SU-DHL-6 (cell line): ENCODE results near the gene NACC2.

Source experiments
- H2AFZ ChIP-seq: fragments of 200-600 bp; sonication (generic); 2 replicates; pipeline ENCODE4 v1.6.1; 2014; ENCODE audit warnings: low read depth, mild to moderate bottlenecking, moderate library complexity, mixed read lengths, antibody characterized with exemption, low read length; ENCODE audit not compliant: severe bottlenecking
- H3F3A ChIP-seq: fragments of 200-600 bp; shearing (Covaris generic); 2 replicates; pipeline ENCODE4 v1.6.0; 2016; ENCODE audit warnings: antibody characterized with exemption, mild to moderate bottlenecking; ENCODE audit not compliant: insufficient read depth
- H3K27ac ChIP-seq: fragments of 200-600 bp; sonication (generic); 2 replicates; pipeline ENCODE4 v1.5.1; 2016; ENCODE audit warnings: low read depth, mild to moderate bottlenecking, low read length, moderate library complexity, mixed read lengths
- H3K27me3 ChIP-seq: fragments of 200-600 bp; sonication (generic), shearing (Covaris generic); 2 replicates; pipeline ENCODE4 v1.6.0; 2014; ENCODE audit warnings: mild to moderate bottlenecking, low read length
- H3K36me3 ChIP-seq: fragments of 200-600 bp; sonication (generic); 2 replicates; pipeline ENCODE4 v1.6.1; 2014; ENCODE audit warnings: mild to moderate bottlenecking, low read length, mixed read lengths
- H3K4me2 ChIP-seq: fragments of 300-600, 200-600 bp; shearing (Covaris generic), sonication (generic); 2 replicates; pipeline ENCODE4 v1.6.0; 2014; ENCODE audit warnings: low read length, low read depth, mild to moderate bottlenecking; ENCODE audit not compliant: poor library complexity, severe bottlenecking
- H3K4me3 ChIP-seq: fragments of 200-600 bp; sonication (generic); 2 replicates; pipeline ENCODE4 v1.5.1; 2014; ENCODE audit warnings: antibody characterized with exemption, low read length, mild to moderate bottlenecking, mixed read lengths; ENCODE audit not compliant: insufficient read depth, poor library complexity, severe bottlenecking
- H3K79me2 ChIP-seq: fragments of 200-600 bp; sonication (generic); 2 replicates; pipeline ENCODE4 v1.6.1; 2014; ENCODE audit warnings: mild to moderate bottlenecking, low read length, moderate library complexity; ENCODE audit not compliant: insufficient read depth
- H3K9ac ChIP-seq: fragments of 200-600 bp; sonication (generic); 2 replicates; pipeline ENCODE4 v1.7.0; 2014; ENCODE audit warnings: mild to moderate bottlenecking, low read length
- H3K9me2 ChIP-seq: fragments of 200-600 bp; sonication (generic); replicated peaks from 2 replicates; pipeline ENCODE4 v1.6.1; 2014; ENCODE audit warnings: low read length; ENCODE audit not compliant: insufficient read depth
- H3K9me3 ChIP-seq: fragments of 200-600 bp; sonication (generic); 2 replicates; pipeline ENCODE4 v1.6.1; 2014; ENCODE audit warnings: low read length, mixed read lengths; ENCODE audit not compliant: insufficient read depth
- H4K20me1 ChIP-seq: fragments of 200-600 bp; sonication (generic); 2 replicates; pipeline ENCODE4 v1.6.1; 2014; ENCODE audit warnings: low read depth, mild to moderate bottlenecking, antibody characterized with exemption, low read length, moderate library complexity, mixed read lengths
- CTCF ChIP-seq: fragments of 200-600 bp; sonication (generic); IDR thresholded peaks from one replicate; pipeline ENCODE4 v1.5.1; 2017; ENCODE audit warnings: antibody characterized with exemption, mild to moderate bottlenecking, low read length, moderate library complexity; ENCODE audit not compliant: insufficient read depth, poor library complexity, severe bottlenecking
- EZH2phosphoT487 ChIP-seq: fragments of 200-600 bp; sonication (generic), shearing (Covaris generic); conservative IDR thresholded peaks from 2 replicates; pipeline ENCODE4 v1.6.1; 2018; ENCODE audit warnings: mild to moderate bottlenecking, antibody characterized with exemption, low read length, moderate library complexity, mixed read lengths

NACC2 gene

GRCh38 chr9:136050701-136051452 is 44.2 kb downstream of the NACC2 start:
- Histone ChIP-seq H3K79me2 (no peaks in the 10 kb centered on the region), H3K9me2 (no peaks in the 10 kb centered on the region), H3K9ac (no peak overlapping the region), H3F3A (no peaks in the 10 kb centered on the region), H2AFZ (no peak overlapping the region), H3K4me2 (no peak overlapping the region), H3K9me3 (no peaks in the 10 kb centered on the region), H3K27me3 (no peaks in the 10 kb centered on the region), H4K20me1 (no peaks in the 10 kb centered on the region), H3K4me3 (no peak overlapping the region), H3K36me3 (no peaks in the 10 kb centered on the region), H3K27ac (no peak overlapping the region)
- TF ChIP-seq EZH2phosphoT487 = no peak
- TF ChIP-seq CTCF = no peak

- Histone ChIP-seq H3K4me3 (no peak overlapping the region), H3F3A (no peaks in the 10 kb centered on the region), H2AFZ (no peak overlapping the region), H3K36me3 (no peaks in the 10 kb centered on the region), H3K27ac (no peak overlapping the region), H4K20me1 (no peaks in the 10 kb centered on the region), H3K9ac (no peak overlapping the region), H3K4me2 (no peak overlapping the region), H3K9me3 (no peaks in the 10 kb centered on the region), H3K27me3 (no peaks in the 10 kb centered on the region), H3K79me2 (no peaks in the 10 kb centered on the region), H3K9me2 (no peaks in the 10 kb centered on the region)
- TF ChIP-seq CTCF (no peak), EZH2phosphoT487 (no peak)
Observed at GRCh38 chr9:136050266-136050700, 44.8 kb downstream of the NACC2 start.

DNA sequence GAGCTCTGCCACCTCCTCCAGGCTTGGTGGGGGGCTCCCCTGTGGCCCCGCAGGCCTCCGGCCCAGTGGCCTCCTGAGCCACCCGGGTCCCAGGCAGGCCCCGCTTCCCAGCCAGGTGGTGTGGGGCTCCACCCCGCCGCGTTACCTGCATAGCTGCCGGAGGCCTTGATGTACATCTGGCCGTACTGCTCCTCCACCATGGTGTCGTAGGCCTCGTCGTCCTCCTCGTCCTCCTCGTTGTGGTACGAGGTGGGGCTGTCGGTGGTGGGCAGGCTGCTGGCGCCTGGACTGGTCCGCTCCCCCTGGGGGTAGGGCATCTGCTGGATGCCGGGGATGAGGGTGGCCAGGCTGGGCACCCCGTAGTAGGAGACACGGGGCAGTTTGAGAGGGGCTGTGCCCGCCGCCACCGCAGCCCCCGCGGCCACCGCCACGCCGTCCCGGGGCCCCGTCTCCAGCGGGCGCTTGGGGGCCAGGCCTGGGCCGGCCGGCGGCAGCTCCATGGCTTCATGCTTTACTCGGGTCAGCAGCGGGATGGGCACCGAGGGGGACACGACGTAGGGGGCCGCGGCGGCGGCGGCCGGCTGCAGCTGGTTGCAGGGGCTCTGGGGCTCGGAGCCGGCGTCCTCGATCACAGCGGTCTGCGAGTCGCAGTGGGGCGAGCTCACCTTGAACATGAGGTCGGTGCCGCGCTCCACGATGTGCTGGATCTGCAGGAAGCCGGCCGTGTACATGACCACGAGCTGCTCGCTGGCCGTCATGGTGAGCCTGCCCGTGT is 45.4 kb downstream of the NACC2 start:
- H3K9me2 ChIP-seq = no peaks in the 10 kb centered on the region
- no peaks in the 10 kb centered on the region for H3K27me3 ChIP-seq
- H3K9ac ChIP-seq = no peak overlapping the region
- no peak overlapping the region for H3K27ac ChIP-seq
- no peak overlapping the region for H2AFZ ChIP-seq
- no peak overlapping the region for H3K4me3 ChIP-seq
- TF ChIP-seq CTCF (no peak), EZH2phosphoT487 (no peak)
- H3K36me3 ChIP-seq = no peaks in the 10 kb centered on the region
- H4K20me1 ChIP-seq = no peaks in the 10 kb centered on the region
- no peaks in the 10 kb centered on the region for H3K9me3 ChIP-seq
- H3F3A ChIP-seq = no peaks in the 10 kb centered on the region
- no peak overlapping the region for H3K4me2 ChIP-seq
- H3K79me2 ChIP-seq = no peaks in the 10 kb centered on the region
